ENCODE results near the gene DENND4A.
A peak's percentile ranks its signal among the peaks of the same experiment; 100 is the strongest.

Gene DENND4A

GRCh38 chr15:65666257-65666656, 125.8 kb downstream of the DENND4A start:
- DNase-seq (ENCODE audit: low read depth in 2 of 2): no peak

- DNase-seq (ENCODE audit: low read depth in 2 of 2): no peak
These were observed 128.6 kb downstream of the DENND4A start for GRCh38 chr15:65663521-65663920.

- no peak for DNase-seq (ENCODE audit: low read depth in 2 of 2)
These were observed 131.2 kb downstream of the DENND4A start for GRCh38 chr15:65660927-65661326.

GRCh38 chr15:65659502-65660052, 132.5 kb downstream of the DENND4A start:
- no peak for DNase-seq (ENCODE audit: low read depth in 2 of 2)

GRCh38 chr15:65655457-65655856, 136.6 kb downstream of the DENND4A start:
- no peak for DNase-seq (ENCODE audit: low read depth in 2 of 2)

GRCh38 chr15:65655026-65655425, 137.1 kb downstream of the DENND4A start:
- no peak for DNase-seq (ENCODE audit: low read depth in 2 of 2)

GRCh38 chr15:65653801-65654521, 138.1 kb downstream of the DENND4A start:
- no peak for DNase-seq (ENCODE audit: low read depth in 2 of 2)

GRCh38 chr15:65653341-65653740, 138.8 kb downstream of the DENND4A start:
- no peak for DNase-seq (ENCODE audit: low read depth in 2 of 2)

GRCh38 chr15:65651831-65652749, 140.0 kb downstream of the DENND4A start:
- DNase-seq (ENCODE audit: low read depth in 2 of 2): no peak

- no peak for DNase-seq (ENCODE audit: low read depth in 2 of 2)
These were observed 141.1 kb downstream of the DENND4A start for GRCh38 chr15:65651042-65651322.

- DNase-seq (ENCODE audit: low read depth in 2 of 2): no peak
These were observed 141.6 kb downstream of the DENND4A start for GRCh38 chr15:65650312-65651041.

- DNase-seq (ENCODE audit: low read depth in 2 of 2): no peak
These were observed 145.6 kb downstream of the DENND4A start for GRCh38 chr15:65646486-65646885.

GRCh38 chr15:65645392-65645791, 146.7 kb downstream of the DENND4A start:
- no peak for DNase-seq (ENCODE audit: low read depth in 2 of 2)

GRCh38 chr15:65644282-65644681, 147.8 kb downstream of the DENND4A start:
- no peak for DNase-seq (ENCODE audit: low read depth in 2 of 2)

- DNase-seq (ENCODE audit: low read depth in 2 of 2): no peak
These were observed 149.5 kb downstream of the DENND4A start for GRCh38 chr15:65642594-65642993.

- DNase-seq (ENCODE audit: low read depth in 2 of 2): no peak
These were observed 150.2 kb downstream of the DENND4A start for GRCh38 chr15:65641768-65642475.

GRCh38 chr15:65639509-65639908, 152.6 kb downstream of the DENND4A start:
- no peak for DNase-seq (ENCODE audit: low read depth in 2 of 2)

GRCh38 chr15:65638681-65639089, 153.4 kb downstream of the DENND4A start:
- DNase-seq (ENCODE audit: low read depth in 2 of 2): peak; percentile 61 to 62

GRCh38 chr15:65638109-65638508, 154.0 kb downstream of the DENND4A start:
- DNase-seq (ENCODE audit: low read depth in 2 of 2): no peak

GRCh38 chr15:65634356-65634755, 157.7 kb downstream of the DENND4A start:
- DNase-seq (ENCODE audit: low read depth in 2 of 2): no peak

- no peak for DNase-seq (ENCODE audit: low read depth in 2 of 2)
These were observed 158.3 kb downstream of the DENND4A start for GRCh38 chr15:65633752-65634151.
